ENCODE results near the gene PTGFRN. TPM values are rescaled to one million over a fixed set of nuclear protein-coding genes. Genes with fewer than 3 reads are reported as not detected.

PTGFRN gene
- total and polyA plus RNA-seq, 12 donors = 21.2 to 318 (median 170) TPM

DNA sequence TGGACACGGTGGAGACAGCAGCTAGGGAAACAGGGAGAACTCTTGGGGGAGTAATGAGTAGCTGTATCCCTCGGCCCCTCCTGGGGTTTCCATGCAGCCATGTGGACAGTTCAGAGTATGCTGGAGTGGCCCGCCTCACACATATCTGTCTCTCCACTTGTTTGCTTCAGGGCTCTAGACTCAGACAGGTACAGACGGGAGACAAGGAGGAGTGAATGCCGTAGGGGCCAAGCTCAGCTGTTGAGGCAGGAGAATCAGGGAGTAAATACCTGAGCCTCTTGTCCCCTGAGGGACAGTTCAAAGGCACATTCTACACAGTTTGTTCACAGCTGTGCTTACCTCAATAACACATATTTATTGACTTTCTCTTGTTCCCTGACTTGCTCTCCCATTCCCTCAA lies 7.7 kb upstream of the PTGFRN start:
- no peak for TF ChIP-seq CTCF (IDR thresholded peaks at IDR 0.05)
- intact Hi-C loops (cut with DNase I) = no loop called here
- Histone ChIP-seq H3K36me3 (no peaks in the 10 kb centered on the region), H3K27ac (no peak overlapping the region), H3K4me1 (no peaks in the 10 kb centered on the region), H3K9me3 (no peaks in the 10 kb centered on the region), H3K27me3 (no peaks in the 10 kb centered on the region), H3K4me3 (no peak overlapping the region)
- ATAC-seq (peak in 2 of 8 donors; percentile 18 to 34), DNase-seq (no peak)
- WGBS, 2 donors = 64 to 77% methylated on average over 5 of the region's 5 CpGs

DNA sequence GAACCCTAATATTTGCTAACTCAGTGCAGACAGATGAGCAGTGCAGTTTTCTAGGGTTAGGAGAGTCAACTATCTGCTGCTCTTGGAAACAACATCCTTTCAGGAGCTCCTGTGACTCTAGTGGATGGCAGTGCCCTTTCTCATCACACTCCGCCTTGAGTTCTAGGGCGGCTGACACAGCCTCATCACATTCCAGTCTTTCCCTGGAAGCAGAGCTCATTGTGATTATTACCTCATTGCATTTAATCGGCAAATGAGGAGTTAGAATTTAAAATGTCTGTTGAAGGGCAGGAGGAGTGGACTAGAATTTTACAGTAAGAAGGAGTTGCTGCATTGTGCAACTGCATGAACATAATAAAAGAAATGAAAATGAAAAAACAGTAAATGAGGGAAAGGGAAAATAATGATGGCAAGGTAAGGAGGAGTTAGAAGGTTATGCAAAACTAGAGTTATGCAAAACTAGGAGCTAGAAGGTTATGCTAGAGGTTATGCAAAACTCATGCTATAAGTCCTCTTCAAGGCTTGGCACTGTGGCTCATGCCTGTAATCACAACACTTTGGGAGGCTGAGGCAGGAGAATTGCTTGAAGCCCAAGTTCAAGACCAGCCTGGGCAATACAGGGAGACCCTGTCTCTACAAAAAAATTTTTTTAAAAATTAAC lies 6.9 kb upstream of the PTGFRN start:
- no peak for TF ChIP-seq CTCF (IDR thresholded peaks at IDR 0.05)
- intact Hi-C loops (cut with DNase I) = no loop called here
- Histone ChIP-seq H3K36me3 (no peaks in the 10 kb centered on the region), H3K9me3 (no peaks in the 10 kb centered on the region), H3K27me3 (no peaks in the 10 kb centered on the region), H3K4me1 (no peaks in the 10 kb centered on the region), H3K4me3 (no peak overlapping the region), H3K27ac (no peak overlapping the region)
- DNase-seq (no peak), ATAC-seq (no peak)
- WGBS, 2 donors = 81 to 88% methylated on average over 3 of the region's 3 CpGs

GRCh38 chr1:116904791-116905320 lies 4.9 kb upstream of the PTGFRN start:
- Histone ChIP-seq H3K36me3 (no peaks in the 10 kb centered on the region), H3K27ac (no peak overlapping the region), H3K27me3 (peaks cover 0 to 13% (median 0%) of the 10 kb centered on the region in 7 donors), H3K9me3 (no peaks in the 10 kb centered on the region), H3K4me1 (peaks cover 0 to 9% (median 7%) of the 10 kb centered on the region in 9 donors), H3K4me3 (no peak overlapping the region)
- ATAC-seq = no peak
- 68 to 79% methylated on average over 2 of the region's 2 CpGs for WGBS, 2 donors
- intact Hi-C loops (cut with DNase I) = no loop called here
- TF ChIP-seq CTCF (IDR thresholded peaks at IDR 0.05) = no peak
- no peak for DNase-seq

DNA sequence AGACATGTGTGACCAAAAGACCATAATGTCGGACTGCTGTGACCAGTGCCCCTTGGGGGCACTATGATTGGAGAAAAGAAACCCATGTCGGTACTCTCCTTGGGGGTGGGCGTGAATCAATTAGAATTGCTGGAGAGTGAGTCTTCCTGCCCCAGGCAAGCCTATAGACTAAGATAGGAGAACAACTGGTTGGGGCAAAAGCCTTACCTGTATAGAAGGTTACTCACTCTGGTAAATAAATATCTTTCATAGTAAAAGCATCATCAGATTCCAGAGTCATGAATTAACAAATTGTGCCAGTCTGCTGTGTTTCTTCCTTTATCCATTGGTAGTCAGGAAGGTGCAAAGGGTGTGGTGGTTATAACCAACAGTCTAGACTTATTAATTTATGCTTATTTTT lies 2.9 kb upstream of the PTGFRN start:
- Histone ChIP-seq H3K4me3 (no peak overlapping the region), H3K9me3 (no peaks in the 10 kb centered on the region), H3K27me3 (peaks cover 0 to 31% (median 0%) of the 10 kb centered on the region in 7 donors), H3K36me3 (no peaks in the 10 kb centered on the region), H3K27ac (no peak overlapping the region), H3K4me1 (peaks cover 0 to 23% (median 13%) of the 10 kb centered on the region in 9 donors)
- ATAC-seq = no peak
- 90 to 92% methylated on average over 3 of the region's 3 CpGs for WGBS, 2 donors
- intact Hi-C loops (cut with DNase I) = no loop called here
- DNase-seq = no peak
- no peak for TF ChIP-seq CTCF (IDR thresholded peaks at IDR 0.05)
